Tibial nerve (tissue), 4 donors: Measurements from ENCODE around the gene APCDD1. TPM values are rescaled to one million over a fixed set of nuclear protein-coding genes. Genes with fewer than 3 reads are reported as not detected.

Experiments
- DNase-seq, 2 donors: peaks; one replicate each; pipeline ENCODE4 v3.0.0-alpha.2; 2019; ENCODE audit warnings: low spot score in 2 of 2
- H3K27ac ChIP-seq, 4 donors: fragments of 200-600 bp; sonication (generic) in 3 of 4; one replicate each; pipeline ENCODE4 v1.5.1; 2017 to 2019; ENCODE audit warnings: mild to moderate bottlenecking in 1 of 4
- H3K27me3 ChIP-seq, 2 donors: fragments of 200-600 bp; sonication (generic) in 1 of 2; one replicate each; pipeline versions ENCODE4 v1.5.1 to v1.6.0; 2017 to 2019
- H3K36me3 ChIP-seq, 3 donors: fragments of 200-600 bp; sonication (generic); one replicate each; pipeline ENCODE4 v1.5.1; 2018 to 2019
- H3K4me1 ChIP-seq, 4 donors: fragments of 200-600 bp; sonication (generic) in 3 of 4; one replicate each; pipeline ENCODE4 v1.5.1; 2017 to 2019
- H3K4me3 ChIP-seq, 4 donors: fragments of 200-600 bp; sonication (generic) in 3 of 4; one replicate each; pipeline ENCODE4 v1.5.1; 2017 to 2019; ENCODE audit warnings: mild to moderate bottlenecking in 1 of 4, moderate library complexity in 1 of 4
- H3K9me3 ChIP-seq, 4 donors: fragments of 200-600 bp; sonication (generic) in 3 of 4; one replicate each; pipeline ENCODE4 v1.5.1; 2017 to 2019
- EP300 ChIP-seq, 2 donors: sonication (generic); formaldehyde crosslinking; IDR thresholded peaks; one replicate each; pipeline ENCODE4 v1.6.1; 2017; ENCODE audit warnings: antibody characterized with exemption in 2 of 2, mild to moderate bottlenecking in 1 of 2
- POLR2A ChIP-seq, 2 donors: fragments of 450-650 bp; IDR thresholded peaks; one replicate each; pipeline ENCODE4 v1.6.1; 2017; ENCODE audit warnings: antibody characterized with exemption in 2 of 2, mild to moderate bottlenecking in 2 of 2, moderate library complexity in 2 of 2
- WGBS, 2 donors: methylation state at CpG; one replicate each; pipeline ENCODE4 v1.1.5; 2018; 5-methylcytosine and 5-hydroxymethylcytosine counted together
- total RNA-seq, 4 donors: library from RNA; depleted of rRNA; stranded (reverse); fragments of >200 nt; gene quantifications; one replicate each; pipeline ENCODE4 v1.1.0, GENCODE V29; 2016
- TF ChIP-seq, protein P1 (sequence below), 5 experiments: fragments of 200-600 bp in 3 of 5; fragments of 450-650 bp in 2 of 5; sonication (generic) in 3 of 5; IDR thresholded peaks; one replicate each; pipeline ENCODE4 v1.5.1; 2016 to 2019; ENCODE audit warnings: antibody characterized with exemption in 5 of 5, mild to moderate bottlenecking in 3 of 5, moderate library complexity in 2 of 5

APCDD1 gene
- total RNA-seq, 4 donors from 2014 or later, result 46.2 to 154 (median 101) TPM

- DNase-seq, result no peak
- no peak overlapping the region for H3K4me3 ChIP-seq
- TF ChIP-seq EP300 (IDR thresholded peaks at IDR 0.05), result peak; percentile 39 to 89
- TF ChIP-seq, protein P1, sequence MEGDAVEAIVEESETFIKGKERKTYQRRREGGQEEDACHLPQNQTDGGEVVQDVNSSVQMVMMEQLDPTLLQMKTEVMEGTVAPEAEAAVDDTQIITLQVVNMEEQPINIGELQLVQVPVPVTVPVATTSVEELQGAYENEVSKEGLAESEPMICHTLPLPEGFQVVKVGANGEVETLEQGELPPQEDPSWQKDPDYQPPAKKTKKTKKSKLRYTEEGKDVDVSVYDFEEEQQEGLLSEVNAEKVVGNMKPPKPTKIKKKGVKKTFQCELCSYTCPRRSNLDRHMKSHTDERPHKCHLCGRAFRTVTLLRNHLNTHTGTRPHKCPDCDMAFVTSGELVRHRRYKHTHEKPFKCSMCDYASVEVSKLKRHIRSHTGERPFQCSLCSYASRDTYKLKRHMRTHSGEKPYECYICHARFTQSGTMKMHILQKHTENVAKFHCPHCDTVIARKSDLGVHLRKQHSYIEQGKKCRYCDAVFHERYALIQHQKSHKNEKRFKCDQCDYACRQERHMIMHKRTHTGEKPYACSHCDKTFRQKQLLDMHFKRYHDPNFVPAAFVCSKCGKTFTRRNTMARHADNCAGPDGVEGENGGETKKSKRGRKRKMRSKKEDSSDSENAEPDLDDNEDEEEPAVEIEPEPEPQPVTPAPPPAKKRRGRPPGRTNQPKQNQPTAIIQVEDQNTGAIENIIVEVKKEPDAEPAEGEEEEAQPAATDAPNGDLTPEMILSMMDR (IDR thresholded peaks at IDR 0.05), result no peak
- peak in 1 of 2 donors; percentile 6 for TF ChIP-seq POLR2A (IDR thresholded peaks at IDR 0.05)
- H3K36me3 ChIP-seq, result no peaks in the 10 kb centered on the region
- no peaks in the 10 kb centered on the region for H3K27me3 ChIP-seq
- H3K27ac ChIP-seq, result peak overlapping the region; percentile 26 to 89 (median 75)
- 22 to 38% methylated on average over 3 of the region's 3 CpGs for WGBS, 2 donors
- H3K9me3 ChIP-seq, result peaks cover 0 to 12% (median 0%) of the 10 kb centered on the region in 4 donors
- peaks cover 0 to 42% (median 23%) of the 10 kb centered on the region in 4 donors for H3K4me1 ChIP-seq
These were observed 59.6 kb downstream of the APCDD1 start for GRCh38 chr18:10514082-10514481.

- H3K9me3 ChIP-seq, result peaks cover 0 to 12% (median 0%) of the 10 kb centered on the region in 4 donors
- peaks cover 0 to 48% (median 27%) of the 10 kb centered on the region in 4 donors for H3K4me1 ChIP-seq
- no peak overlapping the region for H3K4me3 ChIP-seq
- peak overlapping the region; percentile 42 to 89 (median 70) for H3K27ac ChIP-seq
- H3K36me3 ChIP-seq, result no peaks in the 10 kb centered on the region
- no peak for DNase-seq
- no peaks in the 10 kb centered on the region for H3K27me3 ChIP-seq
- TF ChIP-seq, protein P1 (IDR thresholded peaks at IDR 0.05), result no peak
- TF ChIP-seq EP300 (IDR thresholded peaks at IDR 0.05), result no peak
- TF ChIP-seq POLR2A (IDR thresholded peaks at IDR 0.05), result no peak
These were observed 60.2 kb downstream of the APCDD1 start for GRCh38 chr18:10514601-10515000.

GRCh38 chr18:10515456-10515855, 61.0 kb downstream of the APCDD1 start:
- WGBS, 2 donors, result 58 to 61% methylated on average over 4 of the region's 4 CpGs

DNA sequence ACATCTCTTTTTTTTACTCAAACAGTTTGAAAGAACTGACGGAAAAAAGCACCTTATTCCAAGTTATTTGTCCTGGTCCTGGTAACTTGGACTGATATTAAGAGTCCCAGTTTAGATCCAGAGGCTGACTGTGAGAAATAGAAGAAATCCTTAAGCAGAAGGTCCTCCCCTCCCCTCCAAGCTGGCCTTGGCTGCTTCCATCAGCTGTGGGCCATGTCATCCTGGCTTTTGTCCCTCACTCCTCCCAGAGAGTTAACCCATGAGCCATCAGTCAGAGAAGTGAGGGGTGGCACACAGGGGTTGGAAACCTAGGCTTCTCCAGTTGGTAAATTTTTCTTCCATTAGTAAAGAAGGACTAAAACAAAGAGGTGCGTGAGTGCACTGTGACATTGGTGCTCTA, 61.6 kb downstream of the APCDD1 start:
- Histone ChIP-seq H3K9me3 (peaks cover 0 to 12% (median 0%) of the 10 kb centered on the region in 4 donors), H3K4me1 (peaks cover 0 to 59% (median 31%) of the 10 kb centered on the region in 4 donors), H3K4me3 (no peak overlapping the region), H3K36me3 (no peaks in the 10 kb centered on the region), H3K27me3 (no peaks in the 10 kb centered on the region), H3K27ac (peak overlapping the region; percentile 4 to 89 (median 34))
- TF ChIP-seq, protein P1 (IDR thresholded peaks at IDR 0.05), result no peak
- TF ChIP-seq EP300 (IDR thresholded peaks at IDR 0.05), result no peak
- TF ChIP-seq POLR2A (IDR thresholded peaks at IDR 0.05), result no peak
- 88 to 97% methylated on average over 2 of the region's 2 CpGs for WGBS, 2 donors
- no peak for DNase-seq

More at GRCh38 chr18:10515456-10515855, 61.0 kb downstream of the APCDD1 start:
- peaks cover 0 to 55% (median 31%) of the 10 kb centered on the region in 4 donors for H3K4me1 ChIP-seq
- peak overlapping the region; percentile 4 to 89 (median 34) for H3K27ac ChIP-seq
- no peak overlapping the region for H3K4me3 ChIP-seq
- H3K9me3 ChIP-seq, result peaks cover 0 to 12% (median 0%) of the 10 kb centered on the region in 4 donors
- TF ChIP-seq POLR2A (IDR thresholded peaks at IDR 0.05) (no peak), EP300 (IDR thresholded peaks at IDR 0.05) (no peak)
- TF ChIP-seq, protein P1 (IDR thresholded peaks at IDR 0.05), result no peak
- no peak for DNase-seq
- H3K27me3 ChIP-seq, result no peaks in the 10 kb centered on the region
- H3K36me3 ChIP-seq, result no peaks in the 10 kb centered on the region

DNA sequence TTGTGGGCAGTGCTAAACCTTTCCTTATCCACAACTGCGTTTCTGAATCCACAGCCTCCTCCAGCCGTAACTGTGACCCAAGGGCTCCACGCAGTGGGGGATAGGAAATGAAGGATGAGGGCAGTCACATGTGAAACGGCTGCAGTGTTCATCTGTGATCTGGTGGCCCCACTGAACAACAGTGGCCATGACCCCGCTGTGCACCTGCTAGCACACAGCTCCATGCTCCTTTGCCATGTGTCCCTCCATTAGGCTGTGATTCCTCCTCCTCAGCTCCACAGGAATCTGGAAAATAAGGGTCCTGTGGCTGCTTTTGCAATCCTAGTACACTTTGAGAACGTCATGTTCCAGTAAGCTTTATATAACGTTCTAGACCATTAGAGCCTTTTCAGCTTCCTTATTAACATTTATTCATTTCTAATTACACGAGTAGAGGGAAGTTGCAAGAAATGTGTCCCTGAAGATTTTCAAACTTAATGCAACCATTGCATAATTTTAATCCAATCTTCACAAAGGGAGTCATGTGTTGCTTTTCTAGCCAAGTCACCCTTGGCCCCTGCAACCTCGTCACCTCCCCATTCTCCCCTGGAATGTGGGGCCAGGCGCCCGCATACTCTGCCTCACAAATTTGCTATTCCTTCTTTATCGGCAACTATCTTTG, 64.3 kb downstream of the APCDD1 start:
- peak overlapping the region; percentile 54 to 89 (median 75) for H3K27ac ChIP-seq
- TF ChIP-seq, protein P1 (IDR thresholded peaks at IDR 0.05), result peak; percentile 19 to 72 (median 43)
- TF ChIP-seq EP300 (IDR thresholded peaks at IDR 0.05) (peak; percentile 54 to 90), POLR2A (IDR thresholded peaks at IDR 0.05) (peak in 1 of 2 donors; percentile 31)
- no peaks in the 10 kb centered on the region for H3K36me3 ChIP-seq
- H3K4me3 ChIP-seq, result no peak overlapping the region
- WGBS, 2 donors, result 18% methylated on average over 12 of the region's 12 CpGs
- DNase-seq, result peak; percentile 48 to 66
- no peaks in the 10 kb centered on the region for H3K27me3 ChIP-seq
- peaks cover 0 to 12% (median 0%) of the 10 kb centered on the region in 4 donors for H3K9me3 ChIP-seq
- H3K4me1 ChIP-seq, result peaks cover 0 to 50% (median 21%) of the 10 kb centered on the region in 4 donors
